Endothelial cell of umbilical vein (primary cell): Measurements from ENCODE around the gene ADAMTS19. TPM values are rescaled to one million over a fixed set of nuclear protein-coding genes. Genes with fewer than 3 reads are reported as not detected.

Source experiments
- BruUV-seq: library from RNA; stranded (reverse); fragments of 400-500 nt; replicated peaks from 2 replicates; lab custom pipeline; 2021; lab: Mats Ljungman, UMichigan
- CTCF ChIA-PET: fragments of 300-600, 350-600 bp; sonication (Branson Sonifier 250); formaldehyde crosslinking; loops from one replicate; lab custom pipeline; 2021; ENCODE audit warnings: antibody characterized with exemption, inconsistent platforms; lab: Charles Lee
- POLR2A ChIA-PET: fragments of 300-600, 350-600 bp; sonication (Branson Sonifier 250); formaldehyde crosslinking; loops from one replicate; lab custom pipeline; 2021; ENCODE audit warnings: antibody characterized with exemption, inconsistent platforms; lab: Charles Lee
- DNase-seq: peaks from one replicate; pipeline ENCODE4 v3.0.0-alpha.2; 2011; ENCODE audit warnings: low read depth, low spot score
- FAIRE-seq: peaks from 2 replicates; lab custom pipeline; 2011; peaks lifted over from hg19 to GRCh38; lab: Jason Lieb, UNC
- H2AFZ ChIP-seq: 2 replicates; pipeline ENCODE4 v1.6.0; 2012; ENCODE audit warnings: low read depth, low read length, control low read depth, inconsistent platforms
- H3K27ac ChIP-seq: 2 replicates; pipeline ENCODE4 v1.5.1; 2011; ENCODE audit warnings: low read depth, mild to moderate bottlenecking, control low read depth, low read length, moderate library complexity; ENCODE audit not compliant: insufficient read depth
- H3K27me3 ChIP-seq, 2 experiments: 2 replicates each; pipeline versions ENCODE4 v1.6.0 to v1.6.1; 2011; ENCODE audit warnings: low read length in 2 of 2, mixed read lengths in 1 of 2; ENCODE audit not compliant: control insufficient read depth in 2 of 2, insufficient read depth in 2 of 2
- H3K36me3 ChIP-seq, 2 experiments: 2 replicates in 1 of 2; 3 replicates in 1 of 2; pipeline ENCODE4 v1.5.1; 2011; ENCODE audit warnings: low read length in 2 of 2, mild to moderate bottlenecking in 1 of 2, moderate library complexity in 1 of 2; ENCODE audit not compliant: control insufficient read depth in 2 of 2, insufficient read depth in 2 of 2; ENCODE audit errors: extremely low read depth in 1 of 2
- H3K4me1 ChIP-seq: 3 replicates; pipeline ENCODE4 v1.5.1; 2011; ENCODE audit warnings: mild to moderate bottlenecking, low read length; ENCODE audit not compliant: control insufficient read depth, insufficient read depth; ENCODE audit errors: extremely low read depth
- H3K4me2 ChIP-seq: 2 replicates; pipeline ENCODE4 v1.6.1; 2011; ENCODE audit warnings: low read length, control low read depth, mixed read lengths; ENCODE audit not compliant: insufficient read depth
- H3K4me3 ChIP-seq, 3 experiments: fragments of 200-600 bp in 1 of 3; sonication (generic), shearing (Covaris generic) in 1 of 3; replicated peaks in 1 of 3; 2 replicates each; pipeline ENCODE4 v1.5.1; 2011 to 2016; ENCODE audit warnings: control low read depth in 3 of 3, low read length in 3 of 3, mild to moderate bottlenecking in 2 of 3, inconsistent platforms in 1 of 3, low read depth in 1 of 3, moderate library complexity in 1 of 3; ENCODE audit not compliant: insufficient read depth in 1 of 3
- H3K79me2 ChIP-seq: 2 replicates; pipeline ENCODE4 v1.6.0; 2012; ENCODE audit warnings: low read length, inconsistent platforms; ENCODE audit not compliant: control insufficient read depth, insufficient read depth
- H3K9ac ChIP-seq: replicated peaks from 2 replicates; pipeline ENCODE3; 2011; ENCODE audit warnings: low read length, control low read depth; ENCODE audit not compliant: insufficient read depth; ENCODE audit errors: extremely low read depth
- H3K9me1 ChIP-seq: replicated peaks from 3 replicates; pipeline ENCODE4 v1.6.0; 2011; ENCODE audit warnings: mild to moderate bottlenecking, low read length; ENCODE audit not compliant: control insufficient read depth, insufficient read depth; ENCODE audit errors: extremely low read depth
- H3K9me3 ChIP-seq: replicated peaks from 2 replicates; pipeline ENCODE4 v1.5.1; 2012; ENCODE audit warnings: low read length, inconsistent platforms; ENCODE audit not compliant: control insufficient read depth, insufficient read depth
- H4K20me1 ChIP-seq: replicated peaks from 2 replicates; pipeline ENCODE3; 2011; ENCODE audit warnings: mild to moderate bottlenecking, low read length; ENCODE audit not compliant: control insufficient read depth, insufficient read depth; ENCODE audit errors: extremely low read depth
- EZH2 ChIP-seq: IDR thresholded peaks from 2 replicates; pipeline ENCODE4 v1.6.1; 2012; ENCODE audit warnings: borderline replicate concordance, low read depth, mild to moderate bottlenecking, moderate library complexity, low read length, inconsistent platforms; ENCODE audit not compliant: severe bottlenecking
- FOS ChIP-seq: IDR thresholded peaks from 2 replicates; pipeline ENCODE4 v1.6.1; 2011; ENCODE audit warnings: mild to moderate bottlenecking, low read length, moderate library complexity, borderline replicate concordance; ENCODE audit not compliant: insufficient read depth
- GATA2 ChIP-seq: IDR thresholded peaks from 2 replicates; pipeline ENCODE4 v1.7.0; 2011; ENCODE audit warnings: low read depth, mild to moderate bottlenecking, moderate library complexity, mixed read lengths, low read length; ENCODE audit not compliant: insufficient read length, insufficient read depth
- JUN ChIP-seq: IDR thresholded peaks from 2 replicates; pipeline ENCODE4 v1.6.1; 2011; ENCODE audit warnings: borderline replicate concordance, low read depth; ENCODE audit not compliant: insufficient read length, insufficient read depth
- MYC ChIP-seq: IDR thresholded peaks from one replicate; pipeline ENCODE4 v1.6.1; 2011; ENCODE audit warnings: mild to moderate bottlenecking, low read depth, low read length
- POLR2A ChIP-seq: IDR thresholded peaks from 2 replicates; pipeline ENCODE4 v1.6.1; 2012; ENCODE audit warnings: low read depth, mild to moderate bottlenecking, control low read depth, low read length
- POLR2AphosphoS5 ChIP-seq: IDR thresholded peaks from 2 replicates; pipeline ENCODE4 v1.6.1; 2012; ENCODE audit warnings: low read depth, mild to moderate bottlenecking, control low read depth, low read length, moderate library complexity; ENCODE audit not compliant: insufficient read depth
- dilution Hi-C: fragments of 300-500 bp; cut with MboI; formaldehyde crosslinking; loops from one replicate; pipeline ENCODE4 v1.15.0; 2019; ENCODE audit warnings: low sequenced_read_pairs; ENCODE audit not compliant: extremely low pct_ligation_motif_present
- intact Hi-C: fragments of 100-400 bp; cut with micrococcal nuclease; formaldehyde crosslinking; loops from one replicate; pipeline ENCODE4 v1.10.0; 2022
- polyA plus RNA-seq, 4 experiments: library from polyadenylated mRNA; depleted of rRNA in 3 of 4; stranded (reverse) in 3 of 4; unstranded in 1 of 4; fragments of >200 nt; gene quantifications; 2 replicates each; pipeline versions ENCODE4 v1.2.1 to v1.2.3, GENCODE V29; 2011 to 2012; ENCODE audit warnings: missing spikeins in 1 of 4
- total RNA-seq: library from RNA; stranded (reverse); gene quantifications from 2 replicates; pipeline ENCODE4 v1.2.3, GENCODE V29; 2021
- TF ChIP-seq, protein P1 (sequence below), 2 donors: IDR thresholded peaks; 1 replicate in 1 of 2; 2 replicates in 1 of 2; pipeline ENCODE4 v1.5.1; 2011; ENCODE audit warnings: low read length in 2 of 2, mild to moderate bottlenecking in 2 of 2, moderate library complexity in 2 of 2, control low read depth in 1 of 2, inconsistent platforms in 1 of 2, low read depth in 1 of 2; ENCODE audit not compliant: insufficient read depth in 1 of 2; ENCODE audit errors: extremely low read depth in 1 of 2
- TF ChIP-seq, protein P2 (sequence below): IDR thresholded peaks from 2 replicates; pipeline ENCODE4 v1.6.1; 2011; ENCODE audit not compliant: insufficient read depth, insufficient read length

The ADAMTS19 gene
- total and polyA plus RNA-seq, 2 donors (not counting 3 experiments of a cell fraction or from before 2014, with no cell fraction given) = not detected

DNA sequence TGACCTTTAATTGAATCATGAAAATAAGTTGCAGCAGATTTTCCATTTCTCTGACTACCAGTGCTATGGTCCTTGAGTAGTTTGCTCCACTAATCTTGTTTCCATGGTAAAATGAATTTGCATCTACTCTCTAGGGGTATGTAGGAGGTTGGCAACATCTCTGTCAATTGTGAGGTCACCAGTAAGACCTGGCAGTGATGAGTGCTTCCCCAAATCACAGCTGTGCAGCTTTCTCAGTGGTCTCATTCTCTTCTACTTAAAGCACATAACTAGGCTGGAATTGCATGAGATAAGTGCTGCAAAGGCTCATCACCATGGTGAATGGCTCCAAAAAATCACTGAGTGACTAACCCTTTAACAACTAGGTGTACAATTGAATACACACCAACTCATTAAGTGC is 36.3 kb downstream of the ADAMTS19 start:
- H3K4me2 ChIP-seq = no peak overlapping the region

More for the DNA sequence above, 36.3 kb downstream of the ADAMTS19 start:
- Histone ChIP-seq H3K79me2 (no peaks in the 10 kb centered on the region), H3K27me3 (no peaks in the 10 kb centered on the region), H2AFZ (no peak overlapping the region), H4K20me1 (no peaks in the 10 kb centered on the region), H3K4me1 (no peaks in the 10 kb centered on the region), H3K9me3 (no peaks in the 10 kb centered on the region), H3K4me3 (no peak overlapping the region), H3K27ac (no peak overlapping the region), H3K36me3 (no peaks in the 10 kb centered on the region), H3K9me1 (no peaks in the 10 kb centered on the region), H3K9ac (no peak overlapping the region)
- TF ChIP-seq POLR2AphosphoS5 (no peak), EZH2 (no peak), FOS (no peak), MYC (no peak), JUN (no peak), GATA2 (no peak), POLR2A (no peak)
- TF ChIP-seq, protein P1, sequence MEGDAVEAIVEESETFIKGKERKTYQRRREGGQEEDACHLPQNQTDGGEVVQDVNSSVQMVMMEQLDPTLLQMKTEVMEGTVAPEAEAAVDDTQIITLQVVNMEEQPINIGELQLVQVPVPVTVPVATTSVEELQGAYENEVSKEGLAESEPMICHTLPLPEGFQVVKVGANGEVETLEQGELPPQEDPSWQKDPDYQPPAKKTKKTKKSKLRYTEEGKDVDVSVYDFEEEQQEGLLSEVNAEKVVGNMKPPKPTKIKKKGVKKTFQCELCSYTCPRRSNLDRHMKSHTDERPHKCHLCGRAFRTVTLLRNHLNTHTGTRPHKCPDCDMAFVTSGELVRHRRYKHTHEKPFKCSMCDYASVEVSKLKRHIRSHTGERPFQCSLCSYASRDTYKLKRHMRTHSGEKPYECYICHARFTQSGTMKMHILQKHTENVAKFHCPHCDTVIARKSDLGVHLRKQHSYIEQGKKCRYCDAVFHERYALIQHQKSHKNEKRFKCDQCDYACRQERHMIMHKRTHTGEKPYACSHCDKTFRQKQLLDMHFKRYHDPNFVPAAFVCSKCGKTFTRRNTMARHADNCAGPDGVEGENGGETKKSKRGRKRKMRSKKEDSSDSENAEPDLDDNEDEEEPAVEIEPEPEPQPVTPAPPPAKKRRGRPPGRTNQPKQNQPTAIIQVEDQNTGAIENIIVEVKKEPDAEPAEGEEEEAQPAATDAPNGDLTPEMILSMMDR (IDR thresholded peaks at IDR 0.05; ENCODE audit: extremely low read depth in 1 of 2, insufficient read depth in 1 of 2, low read depth in 1 of 2, low read length in 2 of 2) = no peak
- TF ChIP-seq, protein P2, sequence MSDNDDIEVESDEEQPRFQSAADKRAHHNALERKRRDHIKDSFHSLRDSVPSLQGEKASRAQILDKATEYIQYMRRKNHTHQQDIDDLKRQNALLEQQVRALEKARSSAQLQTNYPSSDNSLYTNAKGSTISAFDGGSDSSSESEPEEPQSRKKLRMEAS = no peak
- ChIA-PET CTCF (no interaction called here), POLR2A (no interaction called here)
- intact Hi-C loops = no loop called here
- DNase-seq = no peak
- no peak for FAIRE-seq
- dilution Hi-C loops = no loop called here
- BruUV-seq = no TSS peak
